Kidney epithelial cell (primary cell): ENCODE measurements around the gene CDYL. TPM values are rescaled to one million over a fixed set of nuclear protein-coding genes. Genes with fewer than 3 reads are reported as not detected.

ENCODE experiments used
- DNase-seq: peaks from one replicate; pipeline ENCODE4 v3.0.0-alpha.2; 2010; ENCODE audit warnings: low read depth
- H3K27me3 ChIP-seq: 2 replicates; pipeline ENCODE4 v1.6.0; 2011; ENCODE audit warnings: low read length; ENCODE audit not compliant: control insufficient read depth, insufficient read depth
- H3K36me3 ChIP-seq: 2 replicates; pipeline ENCODE4 v1.5.1; 2011; ENCODE audit warnings: low read length; ENCODE audit not compliant: control insufficient read depth, insufficient read depth
- H3K4me3 ChIP-seq: 2 replicates; pipeline ENCODE4 v1.5.1; 2011; ENCODE audit warnings: low read depth, mild to moderate bottlenecking, control low read depth, low read length
- CTCF ChIP-seq: IDR thresholded peaks from 2 replicates; pipeline ENCODE4 v1.5.1; 2011; ENCODE audit warnings: mild to moderate bottlenecking, moderate library complexity, low read length, control low read depth, inconsistent platforms; ENCODE audit not compliant: insufficient read depth, poor library complexity, severe bottlenecking
- total RNA-seq: library from RNA; depleted of rRNA; stranded (reverse); fragments of >200 nt; gene quantifications from 2 replicates; pipeline ENCODE4 v1.2.3, GENCODE V29; 2015

CDYL gene
- total RNA-seq, 1 donor from 2014 or later, result 46.7 TPM

GRCh38 chr6:4806337-4806725 is 30.1 kb downstream of the CDYL start:
- Histone ChIP-seq H3K36me3 (no peaks in the 10 kb centered on the region), H3K27me3 (no peaks in the 10 kb centered on the region), H3K4me3 (no peak overlapping the region)
- DNase-seq, result no peak
- no peak for TF ChIP-seq CTCF

DNA sequence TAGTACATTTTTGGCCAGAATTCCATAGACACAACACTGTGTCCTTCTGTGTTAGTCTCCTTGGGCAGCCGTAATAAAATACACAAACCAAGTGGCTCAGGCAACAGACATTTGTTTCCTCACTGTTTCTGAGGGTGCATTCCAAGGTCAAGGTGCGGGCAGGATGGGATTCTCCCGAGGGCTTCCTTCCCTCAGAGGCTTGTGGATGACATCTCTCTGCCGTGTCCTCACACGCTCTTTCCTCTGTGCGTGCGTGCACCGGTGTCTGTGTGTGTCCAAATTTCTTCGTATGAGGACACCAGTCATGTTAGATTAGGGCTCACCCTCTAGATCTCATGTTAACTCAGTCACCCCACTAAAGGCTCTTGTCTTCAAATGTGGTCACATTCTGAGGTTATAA is 30.6 kb downstream of the CDYL start:
- no peak for TF ChIP-seq CTCF
- H3K36me3 ChIP-seq, result no peaks in the 10 kb centered on the region
- DNase-seq, result no peak
- no peak overlapping the region for H3K4me3 ChIP-seq
- no peaks in the 10 kb centered on the region for H3K27me3 ChIP-seq

GRCh38 chr6:4808396-4808795 is 32.2 kb downstream of the CDYL start:
- no peak for TF ChIP-seq CTCF
- Histone ChIP-seq H3K36me3 (no peaks in the 10 kb centered on the region), H3K27me3 (no peaks in the 10 kb centered on the region), H3K4me3 (no peak overlapping the region)
- no peak for DNase-seq

- H3K36me3 ChIP-seq, result no peaks in the 10 kb centered on the region
- DNase-seq, result peak; percentile 29
- no peak overlapping the region for H3K4me3 ChIP-seq
- no peaks in the 10 kb centered on the region for H3K27me3 ChIP-seq
- TF ChIP-seq CTCF, result no peak
Measured at GRCh38 chr6:4809999-4810918, 34.1 kb downstream of the CDYL start.

DNA sequence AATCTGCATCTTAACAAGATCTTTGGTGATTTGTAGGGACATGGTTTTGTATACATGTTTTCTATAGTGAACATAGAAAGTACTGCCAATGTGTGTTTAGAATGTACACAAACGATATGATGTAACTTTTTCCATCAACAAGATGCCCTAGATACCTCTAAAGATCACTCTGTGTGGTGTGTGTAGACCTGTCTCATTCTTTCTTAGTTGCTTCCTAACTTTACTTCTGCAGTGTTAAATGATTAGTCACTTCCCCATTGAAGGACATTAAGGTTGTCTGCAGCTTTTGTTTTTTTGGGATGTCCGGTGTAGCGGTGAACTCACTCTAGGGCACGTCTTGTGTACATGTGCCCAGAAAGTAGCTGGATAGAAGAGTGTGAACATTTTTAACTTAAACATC is 35.9 kb downstream of the CDYL start:
- Histone ChIP-seq H3K36me3 (no peaks in the 10 kb centered on the region), H3K4me3 (no peak overlapping the region), H3K27me3 (no peaks in the 10 kb centered on the region)
- no peak for TF ChIP-seq CTCF
- DNase-seq, result no peak

GRCh38 chr6:4813055-4813454 is 36.9 kb downstream of the CDYL start:
- H3K4me3 ChIP-seq, result no peak overlapping the region
- DNase-seq, result no peak
- no peaks in the 10 kb centered on the region for H3K27me3 ChIP-seq
- no peak for TF ChIP-seq CTCF
- no peaks in the 10 kb centered on the region for H3K36me3 ChIP-seq
